GM18499 (cell line): ENCODE data around the gene SLC44A2.

Source experiments
- ATAC-seq: cut with Tn5 transposase; IDR thresholded peaks from one replicate; pipeline ENCODE4 v1.9.1; 2021; ENCODE audit warnings: moderate number of reproducible peaks; ENCODE audit not compliant: insufficient read depth, unreplicated experiment

Gene SLC44A2

DNA sequence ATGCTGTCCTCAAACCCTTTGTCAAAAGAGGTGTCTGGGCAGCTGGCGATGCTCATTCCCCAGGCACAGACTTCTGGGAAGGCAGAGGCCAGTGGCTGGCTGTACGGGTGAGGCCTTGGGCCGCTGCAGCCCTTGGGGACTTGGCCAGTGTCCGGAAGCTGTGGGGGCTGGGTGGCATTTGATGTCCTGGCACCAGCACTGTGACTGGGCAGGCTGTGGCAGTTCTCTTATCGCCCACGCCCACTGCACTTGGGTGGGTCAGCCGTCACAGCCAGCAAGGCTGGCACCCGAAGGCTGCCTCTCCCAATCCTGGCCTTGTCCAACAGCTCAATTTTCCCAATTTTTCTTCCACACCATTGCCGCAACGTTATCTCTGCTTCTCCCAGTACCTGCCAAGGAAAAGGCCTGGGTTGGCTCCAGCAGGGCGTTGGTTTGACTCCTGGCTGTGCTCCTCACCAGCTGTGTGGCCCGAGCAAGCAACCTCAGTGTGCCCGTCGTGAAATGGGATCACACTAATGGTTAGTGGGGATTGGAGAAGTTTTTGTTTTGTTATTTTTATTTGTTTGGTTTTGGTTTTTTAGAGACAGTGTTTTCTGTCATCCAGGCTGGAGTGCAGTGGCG lies 12.7 kb upstream of the SLC44A2 start:
- no peak for ATAC-seq

- ATAC-seq, result no peak
Measured at GRCh38 chr19:10615429-10616023, 9.8 kb upstream of the SLC44A2 start.

DNA sequence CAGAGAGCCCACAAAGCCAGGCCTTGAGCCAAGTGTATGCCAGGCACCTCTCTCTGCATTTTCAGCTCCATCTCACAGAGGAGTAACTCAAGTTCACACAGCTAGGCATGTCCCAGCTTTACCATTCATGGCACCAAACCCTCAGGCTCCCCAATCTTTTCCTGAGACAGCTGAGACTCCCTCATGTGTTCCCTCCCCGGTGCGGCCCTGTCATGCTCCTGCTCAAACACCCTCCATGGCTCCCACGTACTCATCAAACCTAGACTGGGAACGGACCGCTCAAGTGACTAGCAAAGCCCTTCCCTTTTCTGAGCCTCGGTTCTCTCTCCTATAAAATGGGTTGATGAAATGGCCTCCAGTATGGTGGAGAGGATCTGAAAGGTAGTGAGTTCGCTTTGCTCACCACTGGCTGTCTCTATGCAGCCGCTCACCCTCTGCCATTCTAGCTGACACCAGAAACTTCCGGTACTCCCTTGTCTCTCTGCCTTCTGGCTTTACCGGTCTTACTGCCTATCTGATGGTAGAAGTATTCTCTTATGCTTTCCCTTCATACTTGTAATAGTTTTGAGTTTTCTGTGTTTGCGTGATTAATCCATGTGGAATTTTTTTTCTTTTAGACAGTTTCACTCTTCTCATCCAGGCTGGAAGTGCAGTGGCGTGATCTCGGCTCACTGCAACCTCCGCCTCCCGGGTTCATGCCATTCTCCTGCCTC lies 7.8 kb upstream of the SLC44A2 start:
- ATAC-seq, result no peak

GRCh38 chr19:10618846-10619245 lies 6.5 kb upstream of the SLC44A2 start:
- no peak for ATAC-seq

GRCh38 chr19:10620786-10621185 lies 4.6 kb upstream of the SLC44A2 start:
- no peak for ATAC-seq

GRCh38 chr19:10621966-10622365 lies 3.4 kb upstream of the SLC44A2 start:
- no peak for ATAC-seq

DNA sequence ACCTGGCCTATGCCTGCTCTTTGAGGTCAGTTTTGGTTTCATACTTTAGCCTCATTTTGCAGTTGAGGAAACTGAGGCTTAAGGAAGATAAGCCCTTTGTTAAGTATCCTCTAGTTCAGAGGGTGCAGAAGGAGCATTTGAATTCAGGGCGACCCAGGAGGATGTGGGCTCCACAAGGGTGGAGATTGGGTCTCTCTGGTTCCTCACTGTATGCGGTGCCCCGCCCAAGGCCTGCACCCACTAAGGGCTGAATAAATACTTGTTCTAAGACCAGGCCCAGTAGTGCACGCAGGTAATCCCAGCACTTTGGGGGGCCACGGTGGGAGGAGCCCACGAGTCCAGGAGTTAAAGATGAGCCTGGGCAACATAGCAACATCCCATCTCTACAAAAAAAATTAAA lies 768 bp upstream of the SLC44A2 start:
- no peak for ATAC-seq

DNA sequence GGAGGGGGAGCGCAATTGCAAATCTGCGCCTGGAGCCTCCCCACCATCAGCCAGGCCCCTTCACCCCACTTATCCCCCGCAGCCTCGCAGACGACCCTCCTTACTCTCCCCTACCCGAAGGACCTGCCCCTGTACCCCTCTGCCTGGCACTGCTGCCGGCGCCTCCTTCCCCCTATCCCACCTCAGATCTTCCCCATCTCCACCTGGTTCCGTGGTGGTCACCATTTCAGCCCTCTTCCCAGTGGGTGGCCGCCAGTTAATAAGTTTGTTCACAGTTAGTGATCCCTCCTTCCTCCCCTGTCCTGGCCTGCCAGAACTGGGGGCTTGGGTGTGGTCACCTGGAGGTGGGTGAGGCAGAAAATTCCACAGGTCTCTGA lies 397 bp downstream of the SLC44A2 start:
- no peak for ATAC-seq

GRCh38 chr19:10631874-10632273 lies 6.5 kb downstream of the SLC44A2 start:
- ATAC-seq, result no peak

GRCh38 chr19:10634430-10634829 lies 9.1 kb downstream of the SLC44A2 start:
- ATAC-seq, result no peak

DNA sequence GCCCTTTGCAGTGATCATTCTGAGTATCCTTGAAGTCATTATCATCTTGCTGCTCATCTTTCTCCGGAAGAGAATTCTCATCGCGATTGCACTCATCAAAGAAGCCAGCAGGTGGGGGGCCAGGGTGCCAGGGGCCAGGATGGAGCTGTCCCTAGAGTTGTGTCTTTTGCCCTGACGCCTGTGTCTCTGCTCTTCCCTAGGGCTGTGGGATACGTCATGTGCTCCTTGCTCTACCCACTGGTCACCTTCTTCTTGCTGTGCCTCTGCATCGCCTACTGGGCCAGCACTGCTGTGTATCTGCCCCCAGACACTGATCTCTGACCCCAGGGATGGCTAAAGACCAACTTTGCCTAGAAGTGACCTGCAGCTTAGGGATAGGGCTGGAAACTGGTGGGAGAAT lies 9.6 kb downstream of the SLC44A2 start:
- no peak for ATAC-seq

DNA sequence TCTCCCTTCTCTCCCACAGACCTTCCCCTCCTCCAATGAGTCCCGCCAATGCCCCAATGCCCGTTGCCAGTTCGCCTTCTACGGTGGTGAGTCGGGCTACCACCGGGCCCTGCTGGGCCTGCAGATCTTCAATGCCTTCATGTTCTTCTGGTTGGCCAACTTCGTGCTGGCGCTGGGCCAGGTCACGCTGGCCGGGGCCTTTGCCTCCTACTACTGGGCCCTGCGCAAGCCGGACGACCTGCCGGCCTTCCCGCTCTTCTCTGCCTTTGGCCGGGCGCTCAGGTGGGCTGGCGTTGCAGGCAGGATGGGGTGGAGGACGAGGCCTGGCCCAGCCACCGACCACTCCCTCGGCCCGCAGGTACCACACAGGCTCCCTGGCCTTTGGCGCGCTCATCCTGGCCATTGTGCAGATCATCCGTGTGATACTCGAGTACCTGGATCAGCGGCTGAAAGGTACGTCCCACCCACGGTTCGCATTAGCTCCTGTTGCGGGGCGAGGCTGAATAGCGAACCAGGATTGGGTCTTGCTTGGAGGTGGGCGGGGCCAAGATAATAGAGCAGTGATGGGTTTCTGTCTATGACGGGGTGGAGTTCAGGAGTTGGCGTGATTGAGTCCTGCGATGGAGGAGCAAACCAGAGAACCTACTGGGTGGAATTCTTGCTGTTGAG lies 11.1 kb downstream of the SLC44A2 start:
- no peak for ATAC-seq

DNA sequence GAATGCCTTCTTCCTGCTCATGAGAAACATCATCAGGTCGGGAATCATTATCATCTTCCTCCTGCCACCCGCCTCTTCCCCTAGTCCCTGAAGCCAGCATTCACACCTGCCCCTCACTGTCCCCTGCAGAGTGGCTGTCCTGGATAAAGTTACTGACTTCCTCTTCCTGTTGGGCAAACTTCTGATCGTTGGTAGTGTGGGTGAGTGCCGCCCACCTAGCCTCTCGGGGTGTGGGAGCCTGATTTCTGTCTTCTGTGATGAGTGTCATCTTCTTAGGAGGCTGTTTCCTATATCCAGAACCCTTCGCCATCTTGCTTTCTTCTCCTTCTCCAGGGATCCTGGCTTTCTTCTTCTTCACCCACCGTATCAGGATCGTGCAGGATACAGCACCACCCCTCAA lies 12.5 kb downstream of the SLC44A2 start:
- no peak for ATAC-seq

GRCh38 chr19:10639836-10640235 lies 14.5 kb downstream of the SLC44A2 start:
- ATAC-seq, result no peak

DNA sequence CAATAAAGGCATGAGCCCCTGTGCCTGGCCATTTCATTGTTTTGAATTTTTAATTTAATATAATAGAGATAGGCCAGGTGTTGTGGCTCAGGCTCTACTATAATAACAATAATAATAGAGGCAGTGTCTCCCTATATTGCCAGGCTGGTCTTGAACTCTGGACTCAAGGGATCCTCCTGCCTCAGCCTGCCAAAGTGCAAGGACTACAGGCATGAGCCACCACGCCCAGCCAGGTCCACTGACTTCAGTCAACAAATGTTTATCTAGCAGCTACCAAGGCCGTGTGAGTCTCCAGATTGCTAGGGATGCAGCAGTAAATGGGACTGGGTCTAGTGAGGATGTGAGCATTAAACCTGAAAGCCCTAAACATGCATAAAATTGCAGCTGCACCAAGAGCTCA lies 15.0 kb downstream of the SLC44A2 start:
- no peak for ATAC-seq

DNA sequence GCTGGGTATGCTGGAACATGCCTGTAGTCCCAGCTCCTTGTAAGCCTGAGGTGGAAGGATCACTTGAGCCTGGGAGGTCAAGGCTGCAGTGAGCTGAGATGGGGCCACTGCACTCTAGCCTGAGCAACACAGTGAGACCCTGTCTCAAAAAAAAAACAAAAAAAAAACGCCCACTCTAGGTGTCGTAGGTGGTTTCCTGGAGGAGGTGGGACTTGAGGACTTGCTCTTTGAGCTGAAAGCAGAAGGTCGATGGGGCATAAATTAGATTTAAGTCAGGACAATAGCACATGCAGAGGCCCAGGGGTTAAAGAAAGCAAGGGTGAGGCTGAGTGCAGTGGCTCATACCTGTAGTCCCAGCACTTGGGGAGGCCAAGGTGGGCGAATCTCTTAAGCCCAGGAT lies 15.9 kb downstream of the SLC44A2 start:
- no peak for ATAC-seq

DNA sequence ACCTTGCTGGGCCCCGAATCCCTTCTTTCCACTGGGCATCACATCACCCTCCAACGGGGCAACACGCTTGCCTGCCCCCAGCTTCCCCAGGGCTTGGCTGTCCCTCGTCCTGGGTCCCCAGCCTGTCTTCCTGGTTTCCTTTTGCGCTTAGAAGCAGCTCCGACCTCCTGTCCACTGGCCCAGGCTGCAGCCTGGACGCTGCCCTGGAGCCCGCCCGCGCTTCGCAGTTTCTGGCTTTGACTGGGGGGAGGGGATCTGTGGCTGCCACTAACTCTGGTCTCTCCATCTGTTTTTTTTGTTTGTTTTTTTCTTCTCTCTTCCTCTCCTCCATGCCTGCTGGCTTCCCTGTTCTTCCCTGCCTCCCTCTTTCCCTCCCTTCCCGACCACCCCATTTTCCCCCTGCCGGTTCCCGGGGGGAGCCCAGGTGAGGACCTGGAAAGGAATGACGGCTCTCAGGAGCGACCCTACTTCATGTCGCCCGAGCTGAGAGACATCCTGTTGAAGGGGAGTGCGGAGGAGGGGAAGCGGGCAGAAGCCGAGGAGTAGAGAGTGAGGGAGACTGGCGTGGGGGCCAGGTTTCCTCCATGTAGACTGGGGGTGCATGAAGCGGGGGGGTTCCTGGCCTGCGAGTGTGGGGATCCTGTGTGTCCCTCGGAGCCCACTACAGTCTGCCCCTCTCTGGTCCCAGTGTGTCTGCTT lies 17.3 kb downstream of the SLC44A2 start:
- no peak for ATAC-seq

DNA sequence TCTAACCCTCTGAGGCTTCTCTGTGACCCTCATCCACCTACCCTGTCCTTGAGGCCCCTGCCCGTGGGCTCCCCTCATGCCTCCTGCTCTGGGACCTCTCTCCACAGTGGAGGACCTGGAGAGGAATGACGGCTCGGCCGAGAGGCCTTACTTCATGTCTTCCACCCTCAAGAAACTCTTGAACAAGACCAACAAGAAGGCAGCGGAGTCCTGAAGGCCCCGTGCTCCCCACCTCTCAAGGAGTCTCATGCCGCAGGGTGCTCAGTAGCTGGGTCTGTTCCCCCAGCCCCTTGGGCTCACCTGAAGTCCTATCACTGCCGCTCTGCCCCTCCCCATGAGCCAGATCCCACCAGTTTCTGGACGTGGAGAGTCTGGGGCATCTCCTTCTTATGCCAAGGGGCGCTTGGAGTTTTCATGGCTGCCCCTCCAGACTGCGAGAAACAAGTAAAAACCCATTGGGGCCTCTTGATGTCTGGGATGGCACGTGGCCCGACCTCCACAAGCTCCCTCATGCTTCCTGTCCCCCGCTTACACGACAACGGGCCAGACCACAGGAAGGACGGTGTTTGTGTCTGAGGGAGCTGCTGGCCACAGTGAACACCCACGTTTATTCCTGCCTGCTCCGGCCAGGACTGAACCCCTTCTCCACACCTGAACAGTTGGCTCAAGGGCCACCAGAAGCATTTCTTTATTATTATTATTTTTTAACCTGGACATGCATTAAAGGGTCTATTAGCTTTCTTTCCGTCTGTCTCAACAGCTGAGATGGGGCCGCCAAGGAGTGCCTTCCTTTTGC lies 18.0 kb downstream of the SLC44A2 start:
- ATAC-seq, result no peak

DNA sequence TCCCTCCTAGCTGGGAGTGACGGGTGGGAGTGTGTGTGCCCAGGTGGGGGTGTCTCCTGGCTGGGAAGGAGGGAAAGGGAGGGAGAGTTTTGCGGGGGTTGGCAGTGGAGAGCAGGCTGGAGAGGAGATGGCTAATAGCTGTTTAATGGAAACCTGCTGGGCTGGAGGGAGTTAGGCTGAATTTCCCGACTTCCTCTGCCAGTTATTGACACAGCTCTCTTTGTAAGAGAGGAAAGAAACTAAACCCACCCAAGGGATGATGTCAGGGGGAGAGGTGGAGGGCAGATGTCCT lies 18.6 kb downstream of the SLC44A2 start:
- ATAC-seq, result no peak

GRCh38 chr19:10644260-10645007 lies 19.1 kb downstream of the SLC44A2 start:
- no peak for ATAC-seq
